Astrocyte of the cerebellum (primary cell): ENCODE results near the gene SH3BP4.
"Not testable (repeated sequence)": the region's sequence is repeated elsewhere in the genome, so short reads cannot be mapped to it uniquely, and the experiment has no call there.

Experiments
- DNase-seq: peaks from one replicate; pipeline ENCODE4 v3.0.0-alpha.2; 2011; ENCODE audit warnings: low read depth
- H3K4me3 ChIP-seq: 2 replicates; pipeline ENCODE4 v1.5.1; 2011; ENCODE audit warnings: mild to moderate bottlenecking, low read depth, low read length, moderate library complexity
- CTCF ChIP-seq: IDR thresholded peaks from 2 replicates; pipeline ENCODE4 v1.5.1; 2012; ENCODE audit warnings: low read length, low read depth, moderate library complexity, mild to moderate bottlenecking; ENCODE audit errors: missing control alignments
- in situ Hi-C: cut with HindIII; loops from 2 replicates; pipeline ENCODE4 v1.10.0; 2017; ENCODE audit warnings: low sequenced_read_pairs

SH3BP4 gene

GRCh38 chr2:235017441-235017840, 65.6 kb downstream of the SH3BP4 start:
- TF ChIP-seq CTCF, result no peak
- DNase-seq, result no peak
- in situ Hi-C loops, result no loop called here
- H3K4me3 ChIP-seq, result no peak overlapping the region

- in situ Hi-C loops, result no loop called here
- TF ChIP-seq CTCF, result no peak
- no peak overlapping the region for H3K4me3 ChIP-seq
- no peak for DNase-seq
Observed at GRCh38 chr2:235018838-235019237, 67.0 kb downstream of the SH3BP4 start.

- H3K4me3 ChIP-seq, DNase-seq, in situ Hi-C loops: not testable (repeated sequence)
Observed at GRCh38 chr2:235020141-235020540, 68.3 kb downstream of the SH3BP4 start.

GRCh38 chr2:235021752-235022151, 69.9 kb downstream of the SH3BP4 start:
- no peak overlapping the region for H3K4me3 ChIP-seq
- in situ Hi-C loops, result no loop called here
- no peak for DNase-seq
- no peak for TF ChIP-seq CTCF

GRCh38 chr2:235024191-235024860, 72.5 kb downstream of the SH3BP4 start:
- no peak for DNase-seq
- no peak for TF ChIP-seq CTCF
- no peak overlapping the region for H3K4me3 ChIP-seq
- in situ Hi-C loops, result no loop called here

- in situ Hi-C loops, result no loop called here
- no peak overlapping the region for H3K4me3 ChIP-seq
- DNase-seq, result no peak
Observed at GRCh38 chr2:235024931-235025773, 73.3 kb downstream of the SH3BP4 start.

More at GRCh38 chr2:235024931-235025773, 73.3 kb downstream of the SH3BP4 start:
- TF ChIP-seq CTCF, result no peak
